Activated CD8-positive, alpha-beta memory T cell treated with anti-CD3 and anti-CD28 coated beads for 24 hours (primary cell): ENCODE results near the gene SLC6A20.
"Not testable (repeated sequence)": the region's sequence is repeated elsewhere in the genome, so short reads cannot be mapped to it uniquely, and the experiment has no call there.

ENCODE experiments used
- DNase-seq: peaks from one replicate; pipeline ENCODE4 v3.0.0-alpha.2; 2020

The SLC6A20 gene

GRCh38 chr3:45756055-45756454 lies 40.3 kb downstream of the SLC6A20 start:
- DNase-seq: no peak

GRCh38 chr3:45754461-45754860 lies 41.9 kb downstream of the SLC6A20 start:
- no peak for DNase-seq

DNA sequence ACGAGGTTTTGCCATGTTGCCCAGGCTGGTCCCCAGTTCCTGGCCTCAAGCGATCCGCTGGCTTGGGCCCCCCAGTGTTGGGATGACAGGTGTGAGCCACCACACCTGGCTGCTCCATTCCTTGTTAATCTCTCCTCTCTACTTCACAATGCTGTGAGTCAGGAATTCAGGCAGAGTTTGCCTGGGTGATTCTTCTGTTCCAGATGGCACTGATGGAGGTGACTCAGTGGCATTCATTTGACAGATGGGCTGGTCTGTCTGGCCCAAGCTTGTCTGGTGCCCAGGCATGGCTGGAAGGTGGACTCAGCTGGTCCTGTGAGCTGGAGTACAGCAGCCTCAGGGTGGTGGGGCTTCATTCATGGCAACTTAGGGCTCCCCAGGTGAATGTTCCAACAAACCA lies 43.2 kb downstream of the SLC6A20 start:
- DNase-seq: no peak

DNA sequence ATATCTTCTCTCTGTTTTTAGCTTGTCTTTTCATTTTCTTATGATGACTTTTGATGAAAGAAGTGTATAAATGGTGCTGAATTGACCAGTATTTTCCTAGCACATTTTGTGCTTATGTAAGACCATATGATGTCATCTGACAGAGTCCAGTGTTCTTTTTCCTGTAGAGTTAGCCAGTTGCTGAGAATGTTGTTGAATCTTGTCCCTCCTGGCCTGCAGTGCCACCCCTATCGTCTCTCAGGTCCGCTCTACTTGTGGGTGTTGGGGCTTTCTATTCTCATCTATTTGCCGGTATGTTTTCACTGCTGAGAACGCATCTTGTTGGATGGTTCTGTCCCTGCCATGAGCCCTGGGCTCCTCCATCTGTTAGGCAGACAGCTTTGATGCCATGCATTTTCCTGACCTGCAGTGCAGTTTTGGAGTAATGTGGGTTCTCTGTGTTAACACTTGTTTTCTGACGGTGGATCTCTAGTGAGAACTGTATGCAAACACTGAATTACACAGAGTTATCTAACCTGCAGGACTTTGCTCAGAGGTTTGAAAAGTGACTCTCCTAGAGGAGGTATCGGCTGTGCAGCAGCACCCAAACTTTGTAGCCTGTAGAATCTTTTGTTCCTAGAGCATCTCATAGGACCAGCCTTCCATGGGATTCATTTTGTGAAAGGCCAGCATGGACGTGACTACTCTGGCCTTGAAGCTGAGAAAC lies 44.6 kb downstream of the SLC6A20 start:
- no peak for DNase-seq

GRCh38 chr3:45749880-45750279 lies 46.5 kb downstream of the SLC6A20 start:
- no peak for DNase-seq

DNA sequence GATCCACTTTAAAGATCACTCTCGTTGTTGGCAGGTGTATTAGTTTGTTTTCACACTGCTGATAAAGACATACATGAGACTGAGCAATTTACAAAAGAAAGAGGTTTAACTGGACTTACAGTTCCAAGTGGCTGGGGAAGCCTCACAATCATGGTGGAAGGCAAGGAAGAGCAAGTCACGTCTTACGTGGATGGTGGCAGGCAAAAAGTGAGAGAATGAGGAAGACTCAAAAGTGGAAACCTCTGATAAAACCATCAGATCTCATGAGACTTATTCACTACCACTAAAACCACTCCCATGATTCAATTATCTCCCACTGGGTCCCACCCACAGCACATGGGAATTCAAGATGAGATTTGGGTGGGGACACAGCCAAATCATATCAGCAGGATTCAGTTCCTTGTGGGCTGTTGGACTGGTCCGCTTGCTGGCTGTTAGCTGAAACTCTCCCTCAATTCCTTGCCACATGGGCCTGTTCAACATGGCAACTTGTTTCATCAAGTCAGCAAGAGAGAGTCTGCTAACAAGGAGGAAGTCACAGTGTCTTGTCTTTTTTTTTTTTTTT lies 47.2 kb downstream of the SLC6A20 start:
- DNase-seq: not testable (repeated sequence)

GRCh38 chr3:45748068-45748467 lies 48.3 kb downstream of the SLC6A20 start:
- DNase-seq: no peak

- no peak for DNase-seq
Measured at GRCh38 chr3:45746777-45747622, 49.3 kb downstream of the SLC6A20 start.

DNA sequence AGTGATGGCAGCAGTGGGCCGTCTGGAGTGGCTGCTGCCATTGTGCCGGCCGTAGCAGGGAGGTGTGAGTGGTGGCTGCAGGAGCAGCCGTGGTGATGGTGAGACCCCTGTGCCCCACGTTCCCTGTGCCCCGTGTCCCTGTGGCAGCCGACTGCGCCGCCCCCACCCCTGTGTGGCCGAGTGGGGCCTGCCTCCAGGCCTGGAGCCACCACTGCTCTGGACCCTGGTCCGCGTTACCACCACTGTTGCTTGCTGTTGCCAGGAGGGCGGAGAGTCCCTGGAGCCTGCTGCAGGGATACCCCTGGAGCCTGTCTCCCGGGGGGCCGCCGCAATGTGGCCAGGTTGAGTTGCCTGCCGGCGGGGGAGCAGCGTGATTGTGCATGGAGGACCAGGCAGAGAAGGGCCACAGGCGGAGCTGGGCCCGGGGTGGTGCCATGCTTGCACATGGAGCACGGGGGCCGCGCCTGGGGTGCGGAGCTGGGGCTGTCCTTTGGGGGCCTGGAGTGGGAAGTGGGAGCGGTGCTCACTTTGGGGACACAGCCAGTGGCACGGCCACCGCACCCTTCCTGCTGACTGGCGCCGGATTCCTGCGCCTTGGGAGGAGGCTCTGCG lies 50.1 kb downstream of the SLC6A20 start:
- DNase-seq: no peak

DNA sequence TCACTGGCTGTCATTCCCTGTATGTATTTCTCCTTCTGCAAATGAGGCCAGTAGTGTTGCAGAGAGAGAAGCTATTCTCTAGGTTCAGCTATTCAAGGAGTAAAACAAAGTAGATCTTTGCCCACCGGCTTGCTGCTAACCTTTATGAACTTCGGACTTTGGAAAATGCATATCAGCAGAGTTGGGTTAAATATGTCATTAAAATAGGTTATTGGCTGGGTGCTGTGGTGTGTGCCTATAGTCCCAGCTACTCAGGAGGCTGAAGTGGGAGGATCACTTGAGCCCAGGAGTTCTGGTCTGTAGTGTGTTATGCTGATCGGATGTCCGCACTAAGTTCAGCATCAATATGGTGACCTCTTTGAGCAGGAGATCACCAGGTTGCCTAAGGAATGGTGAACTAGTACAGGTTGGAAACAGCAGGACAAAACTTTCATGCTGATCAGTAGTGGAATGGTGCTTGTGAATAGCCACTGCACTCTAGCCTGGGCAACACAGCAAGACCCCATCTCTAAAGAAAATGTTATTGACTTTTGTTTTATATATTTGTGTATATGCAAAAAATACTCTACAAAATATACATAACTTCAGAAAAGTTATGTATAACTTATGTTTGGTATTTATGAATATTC lies 53.8 kb downstream of the SLC6A20 start:
- DNase-seq: no peak

- DNase-seq: no peak
Measured at GRCh38 chr3:45741742-45742460, 54.4 kb downstream of the SLC6A20 start.

DNA sequence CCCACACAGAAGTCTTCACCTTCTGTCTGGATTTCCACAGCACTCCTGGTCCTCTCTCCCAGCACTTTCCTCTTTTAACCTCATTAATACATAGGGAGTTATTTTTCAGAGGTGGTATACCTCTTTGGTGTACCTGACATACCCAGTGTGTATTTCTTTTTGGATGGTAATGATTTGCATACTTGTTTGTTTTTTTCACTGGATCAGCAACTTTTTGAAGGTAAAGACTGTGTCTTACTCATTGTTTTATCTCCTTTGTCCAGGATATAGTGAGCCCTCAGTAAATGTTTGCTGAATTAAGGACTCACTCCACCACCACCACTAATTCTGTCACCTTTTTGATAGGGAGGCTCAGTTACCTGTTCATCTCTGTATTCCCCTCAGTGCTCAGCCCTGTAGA lies 55.1 kb downstream of the SLC6A20 start:
- no peak for DNase-seq

DNA sequence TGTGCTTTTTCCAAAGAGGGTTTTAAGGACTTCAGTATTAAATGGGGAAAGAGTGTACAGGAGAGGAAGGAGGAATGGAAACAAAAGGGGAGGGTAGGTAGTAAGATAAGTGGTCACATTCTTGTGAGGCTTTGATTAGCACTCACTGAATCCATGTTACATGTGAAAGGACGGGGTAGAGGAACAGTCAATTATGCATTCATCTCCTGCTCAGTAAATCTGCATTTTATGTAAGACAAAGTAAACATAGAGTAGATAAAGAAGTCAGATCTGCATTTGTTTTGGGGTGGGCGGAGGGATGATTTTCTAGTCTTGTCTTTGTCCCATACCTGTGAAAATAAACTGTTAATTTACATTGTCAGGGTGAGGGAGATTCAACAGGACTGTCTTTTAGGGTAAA lies 56.3 kb downstream of the SLC6A20 start:
- DNase-seq: no peak

GRCh38 chr3:45737234-45737633 lies 59.1 kb downstream of the SLC6A20 start:
- DNase-seq: no peak

DNA sequence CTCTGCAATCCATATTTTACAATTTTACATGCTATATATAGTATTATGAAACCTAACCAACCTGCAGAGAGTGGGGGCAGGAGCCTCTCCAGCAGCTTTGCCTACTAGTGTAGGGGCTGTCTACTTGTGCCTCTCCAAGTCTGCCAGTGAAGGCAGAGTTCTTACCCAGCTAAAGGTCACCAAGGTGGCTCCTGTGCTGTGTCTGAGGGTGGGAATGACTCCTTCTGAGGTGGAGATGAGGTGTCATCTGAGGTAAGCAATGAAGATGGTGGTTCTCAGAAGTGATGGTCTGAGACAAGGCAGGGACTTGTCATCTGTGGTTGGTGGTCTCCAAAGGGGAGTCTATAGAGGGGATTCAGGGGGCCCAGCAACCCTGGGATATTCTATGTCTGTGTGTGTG lies 59.6 kb downstream of the SLC6A20 start:
- no peak for DNase-seq

- no peak for DNase-seq
Measured at GRCh38 chr3:45730409-45731154, 65.8 kb downstream of the SLC6A20 start.

- no peak for DNase-seq
Measured at GRCh38 chr3:45729614-45730013, 66.7 kb downstream of the SLC6A20 start.

DNA sequence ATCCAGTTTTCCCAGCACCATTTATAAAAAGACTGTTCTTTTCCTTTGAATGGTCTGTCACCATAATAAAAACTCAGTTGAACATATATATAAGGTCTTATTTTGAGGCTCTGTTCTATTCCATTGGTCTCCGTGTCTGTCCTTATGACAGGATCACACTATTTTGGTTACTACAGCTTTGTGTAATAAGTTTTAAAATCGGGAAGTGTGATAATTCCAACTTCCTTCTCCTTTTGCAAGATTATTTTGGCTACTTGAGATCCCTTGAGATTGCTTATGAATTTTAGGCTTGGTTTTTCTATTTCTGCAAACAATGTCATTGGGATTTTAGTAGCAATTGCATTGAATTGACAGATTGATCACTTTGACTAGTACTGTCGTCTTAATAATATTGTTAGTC lies 71.4 kb downstream of the SLC6A20 start:
- DNase-seq: no peak

DNA sequence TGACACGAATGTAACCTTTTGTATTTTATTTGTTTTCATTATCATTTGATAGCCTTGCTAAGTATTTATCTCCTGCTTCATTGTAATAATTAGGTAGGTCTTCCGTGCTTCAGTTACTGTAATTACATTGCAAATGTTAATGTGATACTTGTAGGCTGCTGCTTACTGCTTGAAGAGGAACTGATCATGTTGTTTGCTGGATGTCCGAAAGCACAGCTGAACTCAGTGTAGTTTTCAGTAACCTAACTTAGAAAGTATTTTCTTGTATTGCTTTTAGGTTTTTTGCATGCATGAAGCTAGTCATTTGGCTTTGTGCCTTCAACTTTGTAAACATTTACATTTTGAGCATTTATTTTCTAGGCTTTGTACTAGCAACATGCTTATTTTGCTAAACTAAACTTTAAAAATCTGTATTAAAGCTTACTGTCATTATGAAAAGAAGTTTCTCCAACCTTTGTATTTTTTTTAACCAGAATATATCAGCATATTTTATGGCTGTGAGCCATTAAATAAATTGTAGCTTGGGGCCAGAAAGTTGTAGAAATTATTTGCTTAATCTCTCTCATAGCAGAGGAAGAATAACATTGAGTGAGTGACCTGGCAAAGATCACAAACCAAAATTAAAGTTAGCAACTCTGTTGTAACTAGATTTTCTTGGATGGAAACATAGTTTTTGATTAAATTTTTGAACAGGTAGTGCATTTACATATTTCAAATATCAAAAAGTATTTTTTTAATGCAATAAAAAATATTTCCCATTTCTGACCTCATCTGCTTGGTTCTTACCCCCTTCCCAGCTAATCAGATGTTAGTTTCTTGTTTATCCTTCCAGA lies 76.5 kb downstream of the SLC6A20 start:
- DNase-seq: no peak

GRCh38 chr3:45716790-45717336 lies 79.5 kb downstream of the SLC6A20 start:
- DNase-seq: no peak
